DND-41 (cell line): Measurements from ENCODE around the gene RAB4A.

Experiments used
- CTCF ChIP-seq: IDR thresholded peaks from 2 replicates; pipeline ENCODE4 v1.5.1; 2012; ENCODE audit warnings: borderline replicate concordance, low read length, moderate library complexity, mild to moderate bottlenecking; ENCODE audit not compliant: poor library complexity, severe bottlenecking; ENCODE audit errors: extremely low read depth
- EZH2 ChIP-seq: IDR thresholded peaks from 3 replicates; pipeline ENCODE4 v1.6.1; 2012; ENCODE audit warnings: borderline replicate concordance, low read depth, mild to moderate bottlenecking, moderate library complexity, low read length, inconsistent platforms; ENCODE audit not compliant: severe bottlenecking

- no peak for TF ChIP-seq EZH2
- TF ChIP-seq CTCF: no peak
Observed at GRCh38 chr1:229325401-229325800, 54.5 kb downstream of the RAB4A start.
